Renal cortex interstitium (tissue), 11 donors: ENCODE results near the gene EDNRB. TPM values are rescaled to one million over a fixed set of nuclear protein-coding genes. Genes with fewer than 3 reads are reported as not detected.
"Not testable (repeated sequence)": the region's sequence is repeated elsewhere in the genome, so short reads cannot be mapped to it uniquely, and the experiment has no call there.

Experiments used
- DNase-seq, 11 donors: peaks; one replicate each; pipeline ENCODE4 v3.0.0-alpha.2; 2013; ENCODE audit warnings: low read depth in 9 of 11, low spot score in 4 of 11; ENCODE audit errors: extremely low read depth in 1 of 11
- polyA plus RNA-seq, 3 donors: library from polyadenylated mRNA; unstranded; fragments of 120-200 nt; gene quantifications; one replicate each; pipeline ENCODE4 v1.2.1, GENCODE V29; 2013; ENCODE audit not compliant: insufficient read length in 3 of 3

EDNRB gene
- polyA plus RNA-seq, 3 donors: 68.1 to 93.1 (median 80.6) TPM

GRCh38 chr13:77863144-77863543, 55.5 kb downstream of the EDNRB start:
- no peak for DNase-seq

DNA sequence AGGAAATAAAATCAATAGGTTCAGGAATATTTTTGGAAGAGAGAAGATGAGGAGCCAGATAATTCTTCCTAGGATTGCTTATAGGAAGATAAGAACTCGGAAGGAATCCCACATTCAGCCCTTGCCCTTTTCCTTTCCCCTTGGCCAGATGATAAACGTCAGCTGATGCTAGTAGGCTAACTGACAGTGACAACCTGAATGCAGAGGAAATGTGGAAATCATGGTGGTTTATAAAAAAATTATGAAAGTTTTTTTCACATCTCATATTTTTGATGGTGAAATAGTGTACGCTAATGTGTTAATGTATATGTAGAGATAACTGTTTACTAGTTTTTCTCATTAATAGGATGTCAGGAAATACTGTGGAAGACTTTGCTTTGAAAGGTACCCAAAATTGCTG, 56.9 kb downstream of the EDNRB start:
- no peak for DNase-seq

GRCh38 chr13:77860507-77860981, 58.1 kb downstream of the EDNRB start:
- DNase-seq: peak in 9 of 11 donors; percentile 20 to 68 (median 49)

GRCh38 chr13:77859450-77859849, 59.2 kb downstream of the EDNRB start:
- DNase-seq: no peak

GRCh38 chr13:77857531-77858209, 61.0 kb downstream of the EDNRB start:
- no peak for DNase-seq

GRCh38 chr13:77853703-77854102, 64.9 kb downstream of the EDNRB start:
- DNase-seq: no peak

- not testable (repeated sequence) for DNase-seq
Measured at GRCh38 chr13:77848050-77848449, 70.6 kb downstream of the EDNRB start.

- DNase-seq: no peak
Measured at GRCh38 chr13:77846173-77846572, 72.5 kb downstream of the EDNRB start.

Other genes with a start within 250 kb of the EDNRB start
- 10 to 100 TPM; 17.8 to 22.5 (median 18.5) TPM for gene SLAIN1, start 221.1 kb downstream of the EDNRB start, polyA plus RNA-seq